HFFc6 (cell line): ENCODE results near the gene DMTF1. TPM values are rescaled to one million over a fixed set of nuclear protein-coding genes. Genes with fewer than 3 reads are reported as not detected.
A peak's percentile ranks its signal among the peaks of the same experiment; 100 is the strongest.

Experiments
- DNase-seq: peaks from one replicate; pipeline ENCODE4 v3.0.0-alpha.2; 2018
- H3K27ac Mint-ChIP-seq: 2 replicates; pipeline ENCODE4 v1.8.0; 2020; ENCODE audit warnings: mild to moderate bottlenecking, mixed read lengths
- H3K27me3 Mint-ChIP-seq: 2 replicates; pipeline ENCODE4 v1.8.0; 2021; ENCODE audit warnings: mild to moderate bottlenecking, moderate library complexity, mixed read lengths; ENCODE audit not compliant: insufficient read depth
- H3K36me3 Mint-ChIP-seq: 2 replicates; pipeline ENCODE4 v1.8.0; 2021; ENCODE audit warnings: low read depth, mixed read lengths
- H3K4me1 Mint-ChIP-seq: 2 replicates; pipeline ENCODE4 v1.8.0; 2020; ENCODE audit warnings: low read depth, mixed read lengths
- H3K4me3 Mint-ChIP-seq: 2 replicates; pipeline ENCODE4 v1.8.0; 2020; ENCODE audit warnings: mild to moderate bottlenecking, moderate library complexity, mixed read lengths
- H3K9me3 Mint-ChIP-seq: 2 replicates; pipeline ENCODE4 v1.8.0; 2020; ENCODE audit warnings: mild to moderate bottlenecking, mixed read lengths
- CTCF ChIP-seq: fragments of 200-600 bp; sonication (generic); IDR thresholded peaks from 2 replicates; pipeline ENCODE4 v1.5.0; 2021; ENCODE audit warnings: antibody characterized with exemption, mild to moderate bottlenecking
- total RNA-seq, 6 experiments: library from RNA; stranded (reverse); fragmentation: NEBNext Ultra II Directional; extraction: Animal tissue kit (Norgen Biotek cat#: 25700); gene quantifications; 2 replicates in 1 of 6; 3 replicates in 5 of 6; pipeline ENCODE4 v1.2.3, GENCODE V29; 2021

Gene DMTF1
- total RNA-seq, 6 experiments from 2014 or later: 26.2 to 33.0 (median 30.7) TPM

DNA sequence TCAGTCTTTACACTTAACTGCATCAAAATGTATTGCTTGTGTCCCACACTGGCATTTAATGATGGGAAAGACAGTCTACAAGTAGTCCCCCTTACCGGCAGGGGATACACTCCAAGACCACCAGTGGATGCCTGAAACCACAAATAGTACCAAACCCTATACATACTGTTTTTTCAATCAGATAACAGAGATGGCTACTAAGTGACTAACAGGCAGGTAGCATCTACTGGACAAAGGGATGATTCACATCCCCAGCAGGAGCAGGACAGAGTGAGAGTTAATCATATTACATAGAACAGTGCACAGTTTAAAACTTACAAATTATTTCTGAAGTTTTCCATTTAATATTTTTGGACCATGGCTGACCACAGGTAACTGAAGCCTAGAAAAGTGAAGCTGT, 54.1 kb downstream of the DMTF1 start:
- Mint-ChIP-seq H3K4me1 (peaks cover 15% of the 10 kb centered on the region), H3K27ac (no peak overlapping the region), H3K36me3 (peaks cover 60% of the 10 kb centered on the region), H3K4me3 (no peak overlapping the region), H3K9me3 (peaks cover 30% of the 10 kb centered on the region), H3K27me3 (no peaks in the 10 kb centered on the region; the same call in 1 of the 2 replicates)
- peak; percentile 31 for DNase-seq
- no peak for TF ChIP-seq CTCF

- no peak for DNase-seq
- Mint-ChIP-seq H3K4me1 (peaks cover 31% of the 10 kb centered on the region), H3K27ac (no peak overlapping the region), H3K27me3 (no peaks in the 10 kb centered on the region), H3K9me3 (peaks cover 20% of the 10 kb centered on the region), H3K4me3 (no peak overlapping the region), H3K36me3 (peaks cover 30% of the 10 kb centered on the region)
- TF ChIP-seq CTCF: no peak
Observed at GRCh38 chr7:87209295-87209924, 57.2 kb downstream of the DMTF1 start.

GRCh38 chr7:87210506-87210905, 58.3 kb downstream of the DMTF1 start:
- Mint-ChIP-seq H3K4me1 (peaks cover 31% of the 10 kb centered on the region), H3K27ac (no peak overlapping the region), H3K27me3 (no peaks in the 10 kb centered on the region), H3K36me3 (peaks cover 19% of the 10 kb centered on the region), H3K9me3 (peaks cover 9% of the 10 kb centered on the region), H3K4me3 (no peak overlapping the region)
- no peak for DNase-seq
- TF ChIP-seq CTCF: no peak

DNA sequence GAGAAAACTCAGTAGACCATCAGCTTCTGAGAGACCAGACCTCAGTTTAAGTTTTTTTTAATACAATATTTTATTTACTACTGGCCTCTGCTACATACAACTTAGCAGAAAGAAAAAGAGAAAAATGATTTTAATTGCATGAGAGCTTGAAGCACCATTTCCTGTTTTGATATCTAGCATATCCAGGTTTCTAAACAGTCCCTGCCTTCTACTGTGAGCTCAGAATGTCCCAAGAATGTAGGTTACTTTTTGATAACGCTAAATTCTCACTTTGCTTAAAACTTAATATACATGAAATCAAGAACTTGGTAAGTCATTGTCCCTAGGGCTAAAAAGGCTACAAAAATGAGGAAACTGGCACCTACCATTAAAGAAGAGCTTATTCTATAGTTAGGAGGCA, 60.2 kb downstream of the DMTF1 start:
- peaks cover 10% of the 10 kb centered on the region for H3K36me3 Mint-ChIP-seq
- H3K9me3 Mint-ChIP-seq: no peaks in the 10 kb centered on the region
- peaks cover 28% of the 10 kb centered on the region for H3K4me1 Mint-ChIP-seq
- H3K4me3 Mint-ChIP-seq: no peak overlapping the region; the same call in 1 of the 2 replicates
- peak overlapping the region; percentile 26; the same call in 1 of the 2 replicates for H3K27ac Mint-ChIP-seq
- no peak for TF ChIP-seq CTCF
- no peaks in the 10 kb centered on the region for H3K27me3 Mint-ChIP-seq
- DNase-seq: no peak

DNA sequence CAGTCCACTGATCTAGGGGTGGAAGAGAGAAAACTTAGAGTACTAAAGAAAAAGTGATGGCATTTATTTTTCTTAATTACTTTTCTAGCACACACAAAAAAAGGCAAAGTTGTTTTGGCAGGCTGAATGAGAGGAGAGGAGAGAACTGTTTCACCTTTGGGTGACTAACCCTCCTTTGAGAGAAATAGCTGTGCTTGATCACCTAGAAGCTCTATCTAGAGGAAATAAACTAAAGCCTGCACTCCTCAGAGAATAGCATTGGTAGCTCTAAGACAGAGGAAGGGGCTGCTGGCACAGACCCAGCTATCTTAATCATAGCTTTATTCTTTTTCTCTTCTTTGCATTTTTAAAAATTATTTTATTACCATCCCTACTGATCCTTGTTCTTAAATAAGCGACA, 61.0 kb downstream of the DMTF1 start:
- no peak for TF ChIP-seq CTCF
- DNase-seq: no peak
- Mint-ChIP-seq H3K27me3 (no peaks in the 10 kb centered on the region), H3K9me3 (no peaks in the 10 kb centered on the region), H3K4me1 (peaks cover 34% of the 10 kb centered on the region), H3K27ac (no peak overlapping the region), H3K36me3 (peaks cover 10% of the 10 kb centered on the region), H3K4me3 (no peak overlapping the region)
